RWPE1 (cell line): Measurements from ENCODE around the gene CASTOR1.
A peak's percentile ranks its signal among the peaks of the same experiment; 100 is the strongest.

ENCODE experiments used
- CTCF ChIA-PET: fragments of 350-600 bp; sonication (Branson Sonifier 250); formaldehyde crosslinking; extraction: SDS; loops from one replicate; lab custom pipeline; 2021; lab: Yijun Ruan, JAX
- POLR2A ChIA-PET: fragments of 400-600 bp; formaldehyde crosslinking; extraction: SDS; loops from one replicate; lab custom pipeline; 2020; ENCODE audit warnings: antibody characterized with exemption; ENCODE audit not compliant: low non-redundant PET; lab: Yijun Ruan, JAX
- DNase-seq: peaks from one replicate; pipeline ENCODE4 v3.0.0; 2012; ENCODE audit warnings: low spot score
- H3K27ac ChIP-seq: fragments of 450-650 bp; 2 replicates; pipeline ENCODE4 v1.5.1; 2017
- CTCF ChIP-seq: fragments of 450-650 bp; conservative IDR thresholded peaks from 2 replicates; pipeline ENCODE4 v1.5.1; 2017; ENCODE audit warnings: low read depth, mild to moderate bottlenecking

Gene CASTOR1

DNA sequence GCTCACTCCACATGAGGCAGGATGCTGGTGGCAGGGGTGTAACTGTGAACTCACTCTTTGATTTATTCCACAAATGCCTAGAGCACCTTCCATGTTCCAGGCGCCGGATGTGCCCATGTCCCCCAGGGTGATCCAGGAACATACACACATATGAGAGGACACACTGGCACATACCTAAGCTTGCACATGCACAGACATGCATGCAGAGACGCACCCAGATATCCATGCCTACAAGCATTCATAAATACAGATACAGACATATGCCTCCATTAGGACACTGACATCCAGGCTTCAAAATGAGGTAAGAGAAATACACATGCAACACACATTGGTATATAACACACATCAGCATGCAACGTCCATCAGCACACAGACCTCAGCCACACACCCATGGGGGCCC lies 27.2 kb downstream of the CASTOR1 start:
- DNase-seq = no peak
- CTCF ChIA-PET = interaction anchor here (1.6 kb wide), 1 partner anchor 125 kb away, joined by 5 read pairs; the partner anchor contains the start of gene RNF215
- peak overlapping the region; percentile 27; the same call in 1 of the 2 replicates for H3K27ac ChIP-seq

GRCh38 chr22:30261134-30261533 lies 28.2 kb downstream of the CASTOR1 start:
- POLR2A ChIA-PET = no interaction called here

More for the DNA sequence above, 27.2 kb downstream of the CASTOR1 start:
- TF ChIP-seq CTCF = no peak
- POLR2A ChIA-PET = no interaction called here

GRCh38 chr22:30260682-30261081 lies 28.6 kb downstream of the CASTOR1 start:
- H3K27ac ChIP-seq = peak overlapping the region; percentile 27; the same call in 1 of the 2 replicates
- ChIA-PET POLR2A (no interaction called here), CTCF (interaction anchor here (1.1 kb wide), 1 partner anchor 127 kb away, joined by 3 read pairs; no protein-coding TSS in a partner anchor)
- no peak for TF ChIP-seq CTCF
- DNase-seq = no peak

More at GRCh38 chr22:30261134-30261533, 28.2 kb downstream of the CASTOR1 start:
- CTCF ChIA-PET = interaction anchor here (1.1 kb wide), 1 partner anchor 126 kb away, joined by 3 read pairs; no protein-coding TSS in a partner anchor
- H3K27ac ChIP-seq = peak overlapping the region; percentile 27; the same call in 1 of the 2 replicates
- TF ChIP-seq CTCF = no peak
- DNase-seq = no peak

GRCh38 chr22:30260276-30260675 lies 29.0 kb downstream of the CASTOR1 start:
- CTCF ChIA-PET = no interaction called here

DNA sequence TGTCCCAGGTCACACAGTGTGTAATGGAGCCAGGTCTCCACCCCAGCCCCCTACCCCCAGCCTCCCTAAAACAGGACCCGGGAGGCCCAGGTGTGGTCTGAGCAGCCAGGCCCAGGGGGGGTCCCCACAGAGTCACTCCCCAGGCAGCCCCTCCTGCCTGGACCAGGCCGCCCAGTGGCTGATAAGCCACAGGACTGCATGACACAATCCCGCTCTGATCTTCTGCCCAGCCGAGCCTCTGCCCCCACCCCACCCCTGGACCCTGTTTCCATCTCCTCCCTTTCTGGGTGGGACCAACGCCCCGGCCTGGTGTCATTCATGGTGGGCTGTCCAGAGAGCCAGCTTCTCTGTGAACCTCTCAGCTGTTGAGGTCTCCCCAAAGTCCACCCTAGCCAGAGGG lies 35.0 kb downstream of the CASTOR1 start:
- TF ChIP-seq CTCF = no peak
- DNase-seq = no peak
- no peak overlapping the region for H3K27ac ChIP-seq
- CTCF ChIA-PET = interaction anchor here (1.9 to 2.2 kb wide), 2 partner anchors 146 to 150 kb away, joined by 13 to 22 read pairs; no protein-coding TSS in a partner anchor
- POLR2A ChIA-PET = no interaction called here

More at GRCh38 chr22:30260276-30260675, 29.0 kb downstream of the CASTOR1 start:
- H3K27ac ChIP-seq = no peak overlapping the region
- no peak for TF ChIP-seq CTCF
- DNase-seq = no peak
- POLR2A ChIA-PET = no interaction called here

DNA sequence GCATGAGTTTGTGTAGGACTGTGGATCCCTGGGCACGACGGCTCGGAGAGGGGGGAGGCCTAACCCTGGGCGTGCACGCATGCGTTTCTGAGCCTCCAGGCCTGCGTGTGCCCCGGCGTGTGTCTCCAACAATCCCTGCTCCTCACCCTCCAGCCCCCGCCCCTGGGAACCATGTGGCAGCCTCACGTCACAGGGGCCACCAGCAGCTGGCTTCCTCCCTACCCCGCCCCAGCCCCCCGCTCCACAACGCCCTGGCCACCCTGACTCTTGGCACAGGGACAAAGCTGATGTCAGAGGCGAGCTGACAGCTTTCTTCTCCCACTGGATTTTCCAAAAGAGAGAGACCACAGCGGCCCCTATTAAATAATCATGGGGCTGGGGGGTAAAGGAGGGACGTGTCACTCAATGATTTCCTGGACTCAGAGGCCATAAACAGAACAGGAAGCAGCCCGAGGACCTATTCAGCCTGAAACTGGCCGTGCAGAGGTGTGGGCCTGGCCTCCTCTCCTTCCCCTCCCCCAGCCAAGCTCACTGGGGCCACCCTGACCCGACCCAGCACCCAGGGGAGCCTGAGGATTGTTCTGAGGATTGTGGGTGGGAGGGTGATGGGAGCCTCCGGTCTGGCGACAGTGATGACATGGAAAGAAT lies 36.0 kb downstream of the CASTOR1 start:
- no peak overlapping the region for H3K27ac ChIP-seq
- DNase-seq = no peak
- CTCF ChIA-PET = no interaction called here
- TF ChIP-seq CTCF = no peak
- POLR2A ChIA-PET = no interaction called here
